ENCODE data around the gene DNAJB13. TPM values are rescaled to one million over a fixed set of nuclear protein-coding genes. Genes with fewer than 3 reads are reported as not detected.
"Not testable (repeated sequence)": the region's sequence is repeated elsewhere in the genome, so short reads cannot be mapped to it uniquely, and the experiment has no call there.

The DNAJB13 gene
- polyA plus RNA-seq (2013, experiment 1 of 2; ENCODE audit: insufficient read length): 1.2 TPM
- 0.72 TPM for polyA plus RNA-seq (2013, experiment 2 of 2; ENCODE audit: insufficient read length)

GRCh38 chr11:73950869-73951710 lies at the start of gene DNAJB13:
TSS of gene DNAJB13 (plus strand) at chr11:73951026. CDS start at chr11:73951070, 44 bp downstream.
- DNase-seq: peak; percentile 48

GRCh38 chr11:73902303-73902702 lies 48.5 kb upstream of the DNAJB13 start:
- DNase-seq: no peak

GRCh38 chr11:73907191-73907590 lies 43.6 kb upstream of the DNAJB13 start:
- peak; percentile 40 for DNase-seq

- DNase-seq: no peak
These were observed 38.8 kb upstream of the DNAJB13 start for GRCh38 chr11:73912026-73912425.

- no peak for DNase-seq
These were observed 37.4 kb upstream of the DNAJB13 start for GRCh38 chr11:73913472-73913871.

GRCh38 chr11:73914284-73914683 lies 36.5 kb upstream of the DNAJB13 start:
- no peak for DNase-seq

DNA sequence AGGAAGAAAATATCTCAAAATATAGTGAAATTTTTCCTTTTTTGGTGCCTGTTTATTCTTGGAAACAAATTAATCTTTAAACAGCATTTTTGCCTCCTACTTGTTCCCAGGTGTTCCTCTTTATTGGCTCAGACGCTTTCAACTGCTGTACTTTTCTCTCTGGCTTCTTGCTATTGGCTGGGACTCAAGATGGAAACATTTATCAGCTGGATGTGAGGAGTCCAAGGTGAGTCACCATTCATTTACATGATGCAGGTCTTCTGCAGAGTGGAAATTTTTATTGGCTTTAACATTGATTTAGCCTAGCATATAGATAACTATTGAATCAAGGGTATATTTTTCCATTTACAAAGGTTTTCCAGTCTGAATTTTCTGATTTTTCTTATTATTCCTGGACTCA lies 34.4 kb upstream of the DNAJB13 start:
- DNase-seq: no peak

- no peak for DNase-seq
These were observed 29.6 kb upstream of the DNAJB13 start for GRCh38 chr11:73921180-73921579.

DNA sequence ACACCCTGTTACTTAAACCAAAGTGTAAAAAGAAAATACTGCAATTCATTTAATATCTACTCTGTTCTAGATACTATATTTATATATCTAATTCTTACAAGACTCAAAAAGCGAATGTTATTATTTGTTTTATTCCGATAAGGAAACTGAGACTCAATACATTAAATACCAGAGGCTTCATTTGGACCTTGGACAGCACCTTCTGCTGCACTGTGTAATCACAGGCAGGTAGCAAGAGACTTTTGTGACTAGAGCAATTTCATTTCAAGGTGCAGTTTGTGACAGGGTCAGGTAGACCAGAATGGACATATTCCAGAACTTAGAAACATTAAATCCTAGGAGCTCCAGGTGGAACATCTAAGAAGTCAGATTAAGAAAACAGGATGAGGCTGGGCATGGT lies 21.4 kb upstream of the DNAJB13 start:
- no peak for DNase-seq

DNA sequence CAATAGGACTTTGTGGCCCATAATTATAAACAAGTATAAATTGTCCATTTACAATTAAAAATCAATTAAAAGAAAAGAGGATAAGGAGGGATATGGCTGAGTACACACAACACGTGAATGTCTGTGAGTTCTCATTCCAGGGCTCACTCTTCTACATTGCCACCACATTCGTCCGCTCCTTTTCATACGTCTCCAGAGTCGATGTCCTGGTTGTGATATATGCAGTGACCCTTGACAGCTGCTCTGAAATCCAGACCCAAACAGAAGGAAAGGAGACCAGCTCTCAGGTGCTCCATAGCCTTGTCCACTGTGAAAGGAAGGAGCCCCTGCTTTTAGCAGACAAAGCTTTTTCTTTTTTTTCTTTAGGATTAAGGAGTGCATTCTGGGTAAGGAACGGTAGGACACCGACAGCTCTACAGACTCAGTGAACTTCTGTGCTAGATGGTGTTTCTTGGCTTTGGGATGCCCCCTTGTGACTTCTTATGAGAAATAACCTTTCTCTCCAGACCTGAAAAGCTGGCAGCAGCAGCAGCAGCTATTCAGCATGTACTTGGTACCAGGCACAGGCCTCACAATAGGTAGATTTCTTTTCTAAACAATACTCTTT lies 19.7 kb upstream of the DNAJB13 start:
- DNase-seq: peak; percentile 73

DNA sequence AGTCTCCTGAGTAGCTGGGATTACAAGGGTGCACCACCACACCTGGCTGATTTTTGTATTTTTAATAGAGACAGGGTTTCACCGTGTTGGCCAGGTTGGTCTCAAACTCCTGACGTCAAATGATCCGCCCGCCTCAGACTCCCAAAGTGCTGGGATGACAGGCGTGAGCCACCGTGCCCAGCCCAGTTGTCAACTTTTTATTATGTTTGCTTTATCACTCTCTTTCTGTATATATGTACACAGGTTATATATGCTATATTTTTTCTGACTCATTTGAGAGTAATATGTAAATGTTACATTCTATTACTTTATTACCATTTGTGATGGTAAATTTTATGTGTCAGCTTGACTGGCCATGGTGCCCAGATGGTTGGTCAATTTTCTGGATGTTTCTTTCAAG lies 18.9 kb upstream of the DNAJB13 start:
- DNase-seq: no peak

DNA sequence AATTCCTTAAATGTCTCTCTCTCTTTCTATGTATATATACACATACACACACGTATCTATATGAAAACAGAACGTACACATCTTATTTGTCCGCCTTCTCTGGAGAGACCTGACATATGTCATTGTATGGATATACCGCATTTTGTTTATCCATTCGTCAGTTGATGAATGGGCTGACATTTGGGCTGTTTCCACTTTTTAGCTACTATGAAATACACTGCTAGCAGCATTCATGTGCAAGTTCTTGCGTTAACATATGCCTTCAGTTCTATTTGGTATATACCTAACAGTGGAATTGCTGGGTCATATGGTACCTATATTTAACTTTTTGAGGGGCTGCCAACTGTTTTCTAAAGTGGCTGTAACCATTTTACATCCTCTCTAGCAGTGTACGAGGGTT lies 18.0 kb upstream of the DNAJB13 start:
- no peak for DNase-seq

- DNase-seq: not testable (repeated sequence)
These were observed 14.8 kb upstream of the DNAJB13 start for GRCh38 chr11:73936047-73936446.

- peak; percentile 32 for DNase-seq
These were observed 11.7 kb upstream of the DNAJB13 start for GRCh38 chr11:73939096-73939495.

DNA sequence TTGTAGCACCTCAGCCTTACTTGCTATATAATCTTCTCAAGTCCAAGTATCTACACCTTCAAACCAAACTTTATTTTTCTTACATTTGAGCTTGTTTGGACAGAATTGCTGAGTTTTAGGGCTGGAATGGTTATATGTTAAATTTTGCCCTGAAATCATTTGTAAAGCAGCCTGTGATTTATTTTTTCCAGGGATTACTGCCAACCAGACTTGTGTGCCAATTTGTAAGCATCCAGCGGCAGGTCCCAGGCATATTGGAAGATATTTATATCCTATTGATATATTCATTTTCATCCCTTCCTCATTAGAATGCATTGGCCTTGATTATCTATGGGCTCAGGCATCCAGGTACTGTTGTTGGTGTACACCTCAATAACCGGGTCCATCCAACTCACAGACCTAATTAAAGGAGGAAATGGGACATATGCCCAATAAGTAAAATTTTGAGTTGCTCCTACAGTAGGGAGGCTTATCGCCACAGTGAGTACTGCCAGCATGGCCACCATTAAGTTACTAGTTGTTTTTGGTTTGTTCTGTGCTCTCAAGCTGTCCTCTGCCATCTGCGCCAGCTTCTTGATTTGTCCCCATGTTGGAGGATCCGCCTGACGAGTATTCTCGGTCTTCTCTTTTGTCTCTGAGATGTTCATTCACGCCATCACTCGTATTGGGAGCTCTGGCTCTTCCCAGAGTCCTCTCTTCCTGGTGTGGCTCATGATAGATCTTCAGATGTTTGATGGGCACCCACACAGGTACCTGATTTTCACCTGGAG lies 9.8 kb upstream of the DNAJB13 start:
- no peak for DNase-seq

- DNase-seq: no peak
These were observed 8.8 kb upstream of the DNAJB13 start for GRCh38 chr11:73942010-73942409.

- no peak for DNase-seq
These were observed 6.7 kb upstream of the DNAJB13 start for GRCh38 chr11:73944085-73944484.

DNA sequence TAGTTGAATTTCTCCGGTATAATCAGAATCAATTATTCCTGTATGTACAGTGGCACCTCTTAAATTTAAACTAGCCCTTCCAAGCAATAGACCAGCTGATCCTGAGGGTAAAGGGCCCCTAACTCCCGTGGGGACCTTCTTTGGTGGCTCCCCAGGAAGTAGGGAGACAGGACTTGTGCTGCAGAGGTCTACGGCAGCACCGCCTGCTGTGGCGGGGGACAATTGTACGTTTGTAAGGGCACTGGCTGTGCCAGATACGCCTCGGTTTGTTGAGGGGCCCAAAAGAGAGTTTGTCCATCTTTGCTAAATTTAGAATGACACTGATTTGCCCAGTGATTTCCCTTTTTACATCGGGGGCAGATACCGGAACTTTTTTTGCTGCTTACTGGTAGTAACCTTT lies 5.9 kb upstream of the DNAJB13 start:
- no peak for DNase-seq

DNA sequence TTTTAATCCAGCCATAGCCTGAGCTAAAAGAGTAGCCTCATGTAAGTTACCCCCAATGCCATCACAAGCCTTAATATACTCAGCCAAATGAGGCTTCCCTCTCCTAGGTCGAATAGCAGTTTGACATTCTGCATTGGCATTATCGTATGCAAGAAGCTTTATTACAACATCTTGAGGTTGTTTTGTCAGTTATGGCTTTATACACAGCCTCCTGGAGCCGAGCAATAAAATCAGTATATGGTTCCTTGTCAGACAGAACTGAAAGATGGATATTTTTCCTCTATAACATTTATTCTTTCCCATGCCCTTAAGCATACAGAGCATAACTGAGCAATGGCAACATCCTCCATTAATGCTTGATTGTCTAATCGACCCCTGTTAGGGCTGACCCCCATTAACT lies 5.4 kb upstream of the DNAJB13 start:
- DNase-seq: no peak

DNA sequence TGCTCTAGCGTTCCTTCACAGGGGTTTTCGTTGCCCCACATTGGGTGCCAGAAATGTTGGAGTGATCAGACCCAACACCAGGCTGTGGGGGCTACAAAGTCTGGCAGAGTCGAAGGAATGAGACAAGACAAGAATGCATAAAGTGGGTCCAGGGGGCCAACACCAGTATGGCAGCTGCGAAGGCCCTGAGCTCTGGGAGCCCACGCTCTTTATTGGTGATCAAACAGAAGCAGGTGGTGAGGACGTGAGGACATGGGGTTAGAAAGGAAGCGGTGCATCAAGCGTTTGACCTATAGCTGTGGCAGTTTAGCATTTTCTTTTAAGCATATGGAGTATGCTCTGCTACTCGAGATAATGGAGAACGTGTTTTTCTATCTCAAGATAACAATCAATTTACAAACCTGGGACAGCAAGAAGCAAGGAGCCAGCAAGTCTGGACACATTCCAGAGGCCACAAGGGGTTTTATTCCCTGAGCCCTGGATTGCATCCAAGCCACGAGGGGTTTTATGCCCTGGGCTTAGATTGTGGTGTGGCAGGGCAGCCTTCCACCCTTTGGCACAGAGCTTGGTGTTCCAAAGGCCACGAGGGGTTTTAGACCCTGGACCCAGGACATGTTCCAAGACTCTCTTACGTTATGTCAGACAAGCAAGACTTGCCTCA lies 3.9 kb upstream of the DNAJB13 start:
- DNase-seq: no peak

GRCh38 chr11:73949246-73949645 lies 1.6 kb upstream of the DNAJB13 start:
- no peak for DNase-seq

GRCh38 chr11:73949912-73950311 lies 914 bp upstream of the DNAJB13 start:
- no peak for DNase-seq

- DNase-seq: no peak
These were observed 971 bp downstream of the DNAJB13 start for GRCh38 chr11:73951797-73952196.

All from fibroblast of skin of back (primary cell).